GM18951 (cell line): Measurements from ENCODE around the gene PDGFRB.

Source experiments
- POLR2A ChIP-seq: IDR thresholded peaks from 4 replicates; pipeline ENCODE4 v1.6.1; 2011; ENCODE audit warnings: mild to moderate bottlenecking; ENCODE audit not compliant: insufficient read length, insufficient read depth; ENCODE audit errors: extremely low read depth
- in situ Hi-C: fragments of 300-500 bp; cut with MboI; formaldehyde crosslinking; loops from one replicate; pipeline ENCODE4 v1.12.0; 2022; ENCODE audit warnings: low sequenced_read_pairs, mixed read lengths, inconsistent platforms; ENCODE audit not compliant: unreplicated experiment

Gene PDGFRB

DNA sequence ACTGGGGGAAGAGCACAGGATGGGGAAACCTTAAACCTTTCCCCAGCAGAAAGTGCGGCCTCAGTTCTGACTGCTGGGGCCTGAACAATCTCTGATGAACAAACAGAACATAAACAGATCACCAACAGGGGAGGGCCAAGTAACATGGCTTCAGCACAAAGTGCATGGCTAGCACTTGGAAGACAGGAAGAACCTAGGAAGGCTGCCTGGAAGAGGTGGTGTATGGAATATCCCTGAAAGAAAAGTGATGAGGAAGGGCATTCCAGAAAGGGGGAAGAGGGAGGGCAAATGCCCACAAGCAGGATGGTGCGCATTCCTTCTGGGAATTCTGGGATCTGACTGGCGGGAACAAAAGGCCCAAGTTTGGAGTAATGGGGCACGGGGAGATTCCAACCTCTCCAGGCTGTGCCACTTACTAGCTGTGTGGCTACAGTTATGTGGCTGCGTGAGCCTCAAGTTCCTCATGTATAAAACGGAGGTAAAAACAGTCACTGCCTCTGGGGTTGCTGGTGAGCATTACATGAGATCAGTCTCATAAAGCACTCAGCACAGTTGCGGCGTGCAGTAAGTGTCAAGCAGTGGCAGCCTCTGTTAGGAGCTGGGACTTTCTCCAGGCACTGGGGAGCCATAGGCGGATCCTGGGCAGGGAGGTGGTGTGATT is 1.6 kb downstream of the PDGFRB start:
- in situ Hi-C loops, result no loop called here

DNA sequence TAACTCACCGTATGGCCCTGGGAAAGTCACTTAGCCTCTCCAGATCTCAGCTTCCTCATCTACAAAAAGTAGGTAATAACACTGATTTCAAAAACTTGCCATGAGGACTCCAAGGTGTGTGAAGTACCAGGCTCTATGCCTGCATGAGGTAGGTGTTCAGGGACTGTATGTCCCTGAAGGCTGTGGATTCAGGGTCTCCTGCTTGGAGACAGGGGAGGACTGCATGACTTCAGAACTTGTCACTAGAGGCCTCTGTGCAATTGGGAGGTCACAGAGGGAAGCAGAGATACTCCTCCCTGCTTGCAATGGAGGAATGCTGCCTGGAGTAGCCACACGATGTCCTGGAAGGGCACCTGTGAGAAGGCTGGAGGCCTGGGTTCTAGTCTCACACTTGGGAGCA is 2.2 kb downstream of the PDGFRB start:
- TF ChIP-seq POLR2A, result no peak
- in situ Hi-C loops, result no loop called here

More for the DNA sequence above, 1.6 kb downstream of the PDGFRB start:
- no peak for TF ChIP-seq POLR2A

DNA sequence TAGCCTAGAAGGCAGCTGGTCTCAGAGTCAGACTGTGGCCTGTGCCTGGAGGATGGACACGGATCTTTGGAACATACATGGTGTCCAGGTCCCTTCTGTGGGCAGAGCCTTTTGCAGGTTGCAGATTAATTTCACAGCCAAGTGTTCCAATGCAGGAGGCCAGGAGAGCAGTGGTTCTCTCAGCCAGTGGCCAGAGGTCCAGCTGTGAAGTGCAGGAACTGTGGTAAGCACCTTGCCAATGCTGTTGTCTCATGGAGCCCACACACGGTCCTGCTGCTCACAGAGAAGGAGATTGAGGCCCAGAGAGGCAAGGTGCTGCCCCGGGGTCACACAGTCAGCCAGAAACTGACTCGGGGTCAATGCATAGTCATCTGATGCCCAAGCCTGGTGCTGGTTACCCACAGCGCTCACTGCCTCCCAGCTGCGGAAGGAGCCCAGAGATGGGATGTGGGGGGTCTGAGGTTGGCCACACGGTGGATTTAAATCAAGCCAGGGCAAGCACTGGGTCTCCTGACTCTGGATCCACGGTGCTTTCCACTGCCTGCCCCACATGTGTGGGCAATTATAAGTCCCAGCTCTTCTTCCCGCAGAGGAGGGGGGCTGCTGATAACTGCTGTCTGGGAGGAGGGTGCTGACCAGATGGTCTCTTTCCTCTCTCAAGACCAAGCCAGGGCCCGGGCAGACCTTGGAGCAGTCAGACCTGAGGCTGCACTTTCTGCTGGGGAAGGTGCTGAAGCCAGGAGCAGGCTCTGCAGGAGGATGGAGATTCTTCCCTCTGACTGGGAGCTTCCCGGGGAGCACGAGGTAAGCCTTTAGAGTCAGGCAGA is 2.8 kb downstream of the PDGFRB start:
- in situ Hi-C loops, result no loop called here

DNA sequence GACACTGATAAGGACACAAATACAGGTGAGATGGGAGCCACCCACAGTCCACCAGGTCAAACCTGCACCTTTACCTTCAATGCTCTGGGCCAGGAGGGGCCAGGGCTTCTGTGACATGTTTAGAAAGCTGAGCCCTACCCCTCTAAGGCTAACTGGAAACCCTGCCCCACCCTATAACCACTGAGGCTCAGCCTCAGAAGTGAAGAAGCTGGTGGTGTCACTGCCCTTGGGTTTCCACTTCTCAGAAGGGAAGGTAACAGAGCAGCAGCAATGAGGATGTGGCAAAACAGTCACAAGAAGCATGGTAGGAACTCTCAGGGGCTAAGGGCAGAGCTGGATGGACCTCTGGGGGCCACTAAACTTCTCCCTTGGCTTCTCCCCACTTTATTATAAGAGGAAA is 6.0 kb downstream of the PDGFRB start:
- no peak for TF ChIP-seq POLR2A
- in situ Hi-C loops, result no loop called here

More for the DNA sequence above, 2.8 kb downstream of the PDGFRB start:
- TF ChIP-seq POLR2A, result no peak

DNA sequence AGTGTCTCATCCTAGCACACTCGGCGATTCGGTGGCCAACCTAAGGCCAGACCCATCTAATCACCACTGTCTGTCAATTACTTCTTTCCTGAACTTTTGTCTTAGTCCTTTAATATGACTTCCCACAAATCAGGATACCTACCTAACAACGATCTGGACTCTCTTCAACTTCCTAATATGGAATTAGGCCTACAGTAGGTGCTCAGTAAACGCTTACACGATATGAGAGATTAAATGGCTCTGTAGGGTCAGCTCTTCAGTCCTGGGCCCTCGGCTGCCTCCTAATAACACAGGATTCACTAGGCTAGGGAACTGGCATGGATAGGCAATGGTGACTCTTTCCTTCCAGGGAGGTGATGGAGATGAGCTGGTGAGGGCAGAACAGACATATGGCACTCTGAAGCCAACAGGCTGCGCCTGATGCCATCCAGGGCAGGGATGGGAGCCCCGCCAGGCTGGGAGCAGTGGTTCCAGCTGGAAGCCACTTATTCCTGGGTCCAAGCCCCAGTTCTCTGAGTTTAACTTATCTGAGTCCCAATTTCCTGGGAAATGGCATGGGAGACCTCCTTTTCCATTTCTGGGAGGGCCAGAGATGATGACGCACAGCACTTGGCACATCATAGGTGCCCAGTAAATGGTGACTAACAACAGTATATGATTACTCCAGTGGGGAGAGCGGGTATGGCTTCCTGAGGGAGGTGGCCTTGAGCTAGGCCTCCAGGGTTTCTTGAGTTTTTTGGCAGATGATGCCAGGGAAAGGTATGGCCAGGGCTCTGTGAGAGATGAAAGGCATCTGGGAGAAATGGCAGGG is 7.3 kb downstream of the PDGFRB start:
- no peak for TF ChIP-seq POLR2A
- in situ Hi-C loops, result no loop called here

DNA sequence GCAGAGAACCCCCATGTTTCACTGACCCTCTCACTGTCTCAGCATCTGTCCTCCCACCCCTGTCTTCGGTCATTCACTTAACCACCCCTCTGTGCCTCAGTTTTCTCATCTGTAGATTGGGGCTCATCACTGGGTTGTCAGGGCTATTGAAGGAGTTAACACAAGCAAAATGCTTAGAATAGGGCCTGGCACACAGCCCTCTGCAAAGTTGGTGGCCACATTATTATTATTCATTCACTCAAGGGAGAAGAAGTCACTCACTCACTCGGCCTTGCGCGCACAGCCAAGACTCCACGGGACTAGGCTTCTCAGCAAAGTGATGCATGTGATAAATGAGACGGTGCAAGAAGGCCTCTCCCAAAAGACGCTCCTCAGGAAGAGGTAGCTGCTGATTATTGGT is 8.0 kb downstream of the PDGFRB start:
- in situ Hi-C loops, result no loop called here

DNA sequence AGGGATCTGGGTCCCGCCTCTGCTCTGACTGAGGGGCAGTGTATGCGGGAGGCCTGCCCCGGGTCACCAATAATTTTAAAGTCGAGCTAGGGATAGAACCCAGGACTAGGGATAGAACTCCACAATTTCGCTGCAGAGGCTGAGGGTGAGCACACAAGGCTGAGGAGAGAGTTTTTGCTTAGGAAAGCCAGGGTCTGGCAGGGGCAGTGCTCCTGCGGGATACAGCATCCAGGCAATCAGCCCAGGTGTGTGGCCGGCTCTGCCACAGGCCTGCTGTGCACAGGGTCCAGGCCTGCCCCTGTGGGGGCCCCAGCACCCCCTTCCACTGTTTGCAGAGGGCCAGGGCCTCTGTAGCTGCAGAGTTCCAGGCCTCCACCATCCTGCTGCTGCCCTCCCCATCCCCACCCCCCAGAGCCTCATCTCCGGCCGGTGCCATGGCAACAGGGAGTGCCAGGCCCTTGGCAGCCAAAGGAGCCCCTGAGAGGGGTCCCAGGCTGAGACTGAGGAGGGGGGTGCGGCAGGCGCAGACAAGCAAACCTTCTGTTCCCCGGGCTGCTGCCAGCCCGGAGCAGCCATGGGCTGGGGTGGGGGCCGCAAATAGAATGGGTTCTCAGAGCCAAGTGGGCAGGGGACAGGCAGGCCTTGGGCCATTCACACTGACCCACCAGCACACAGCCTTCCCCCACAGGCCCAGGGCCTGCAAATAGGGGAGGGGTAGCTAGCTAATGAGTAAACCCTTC is 8.6 kb downstream of the PDGFRB start:
- in situ Hi-C loops, result no loop called here
- no peak for TF ChIP-seq POLR2A

More for the DNA sequence above, 8.0 kb downstream of the PDGFRB start:
- TF ChIP-seq POLR2A, result no peak

DNA sequence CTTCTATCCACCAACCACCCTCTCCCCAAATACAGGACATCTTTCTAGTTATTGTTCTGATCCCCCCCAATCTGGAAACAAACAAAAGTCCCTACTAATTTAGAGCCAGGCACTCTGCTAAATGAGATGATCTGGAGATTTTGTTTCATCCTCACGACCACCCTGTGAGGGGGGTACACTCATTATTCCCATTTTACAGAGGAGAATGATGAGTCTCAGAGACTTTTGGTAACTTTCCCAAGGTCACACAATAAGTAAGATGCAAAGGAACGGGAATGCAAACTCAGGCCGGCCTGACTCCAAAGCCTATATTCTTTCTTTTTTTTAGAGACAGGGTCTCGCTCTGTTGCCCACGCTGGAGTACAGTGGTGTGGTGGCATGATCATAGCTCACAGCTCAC is 9.4 kb downstream of the PDGFRB start:
- no peak for TF ChIP-seq POLR2A
- in situ Hi-C loops, result no loop called here

DNA sequence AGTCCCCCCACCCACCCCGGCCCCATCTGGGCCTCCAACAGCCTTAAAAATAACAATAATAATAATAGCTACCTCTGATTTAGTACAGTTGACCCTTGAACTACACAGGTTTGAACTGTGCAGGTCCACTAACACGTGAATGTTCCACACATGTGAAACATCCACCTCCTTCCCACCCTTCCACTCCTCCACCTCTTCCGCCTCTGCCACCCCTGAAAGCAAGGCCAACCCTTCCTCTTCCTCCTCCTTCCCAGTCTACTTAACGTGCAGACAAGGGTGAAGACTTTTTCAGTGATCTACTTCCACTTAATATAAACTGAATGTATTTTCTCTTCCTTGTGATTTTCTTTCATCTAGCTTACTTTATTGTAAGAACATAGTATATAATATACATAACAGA is 10.8 kb downstream of the PDGFRB start:
- no peak for TF ChIP-seq POLR2A
- in situ Hi-C loops, result no loop called here

DNA sequence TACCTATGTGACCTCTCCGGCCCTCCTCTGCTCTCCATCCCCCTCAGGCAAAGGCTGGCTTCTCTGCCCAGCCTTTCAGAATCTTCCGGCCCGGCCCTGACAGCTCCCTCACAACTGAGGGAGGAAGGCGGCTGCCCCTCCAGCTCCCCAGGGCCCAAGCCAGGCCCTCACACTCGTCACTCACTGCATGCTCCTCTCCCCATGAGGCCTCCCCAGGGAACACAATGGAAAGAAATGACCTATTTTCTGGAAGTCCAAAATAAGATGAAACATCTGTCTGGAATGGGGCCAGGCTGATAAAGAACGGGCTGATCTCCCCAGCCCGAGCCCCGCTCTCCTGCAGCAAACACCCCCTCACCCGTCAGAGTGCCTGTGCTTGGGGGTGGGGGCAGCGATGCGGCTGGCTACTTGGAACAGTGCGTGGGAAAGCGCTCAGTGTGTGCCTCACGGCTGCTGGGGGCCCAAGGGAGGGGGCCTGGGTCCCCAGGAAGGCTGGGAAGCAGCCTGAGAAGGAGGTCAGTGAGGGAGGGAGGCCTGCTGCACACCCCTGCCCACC is 11.3 kb downstream of the PDGFRB start:
- in situ Hi-C loops, result no loop called here
- TF ChIP-seq POLR2A, result no peak

DNA sequence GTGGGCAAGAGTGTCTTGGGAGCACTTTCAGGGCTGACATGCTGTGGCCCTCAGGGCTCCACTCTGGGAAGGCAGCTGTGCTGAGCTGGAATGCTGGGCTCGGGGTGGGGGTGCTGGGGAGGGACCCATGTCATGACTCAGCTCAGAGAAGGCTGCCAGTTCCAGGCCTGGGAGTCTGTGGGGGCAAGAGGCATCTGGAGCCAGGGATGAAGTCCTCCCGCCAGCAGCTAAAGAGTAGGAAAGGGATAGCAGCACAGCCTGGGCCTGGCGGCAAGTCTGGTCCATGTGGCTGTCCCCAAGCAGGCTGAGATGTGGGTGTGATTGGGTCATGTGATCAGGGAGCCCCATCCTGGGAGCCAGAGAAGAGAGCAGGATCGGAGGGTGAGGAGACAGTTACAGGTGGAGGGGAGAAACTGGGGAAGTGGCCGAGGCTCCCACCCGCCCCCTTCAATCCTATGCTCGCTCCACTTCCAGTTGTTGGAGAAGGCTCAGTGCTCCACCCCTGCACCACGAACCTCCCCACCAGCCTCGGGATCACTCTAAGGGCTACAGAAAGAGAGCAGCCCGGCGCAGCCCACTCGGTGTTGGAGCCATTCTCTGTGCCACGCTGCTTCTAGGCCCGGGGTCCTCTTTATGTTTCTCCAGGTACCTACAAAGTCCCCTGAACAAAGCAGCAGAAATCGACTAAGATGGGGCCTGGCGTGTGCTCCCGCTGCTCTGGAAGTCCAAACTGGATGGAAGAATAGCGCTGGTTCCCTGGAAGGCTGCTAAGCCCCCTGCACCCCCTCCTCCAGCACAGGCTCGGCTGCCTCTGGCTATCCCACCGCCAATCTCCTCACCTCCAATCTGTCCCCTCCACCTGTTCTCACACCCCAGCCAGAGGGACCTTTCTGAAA is 12.0 kb downstream of the PDGFRB start:
- in situ Hi-C loops, result no loop called here

DNA sequence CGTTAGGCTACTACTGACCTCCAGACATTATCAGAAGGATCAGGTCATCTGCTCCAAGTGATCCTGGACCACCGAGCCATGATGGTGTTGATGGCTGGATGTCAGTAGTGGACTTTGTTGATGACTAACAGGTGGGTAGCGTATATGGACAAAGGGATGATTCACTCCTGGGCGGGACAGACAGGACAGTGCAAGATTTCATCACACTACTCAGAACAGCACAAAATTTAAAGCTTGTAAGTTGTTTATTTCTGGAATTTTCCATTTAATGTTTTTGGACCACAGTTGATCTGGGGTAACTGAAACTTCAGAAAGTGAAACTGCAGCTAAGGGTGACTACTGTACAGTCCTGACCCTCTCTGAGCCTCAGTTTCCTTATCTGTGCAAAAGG is 12.7 kb downstream of the PDGFRB start:
- in situ Hi-C loops, result no loop called here
- TF ChIP-seq POLR2A, result no peak

More for the DNA sequence above, 12.0 kb downstream of the PDGFRB start:
- TF ChIP-seq POLR2A, result no peak
